ENCODE results near the gene KCNJ6. TPM values are rescaled to one million over a fixed set of nuclear protein-coding genes. Genes with fewer than 3 reads are reported as not detected.

The KCNJ6 gene
- total RNA-seq, 1 experiment from 2014 or later, result 1.2 TPM

DNA sequence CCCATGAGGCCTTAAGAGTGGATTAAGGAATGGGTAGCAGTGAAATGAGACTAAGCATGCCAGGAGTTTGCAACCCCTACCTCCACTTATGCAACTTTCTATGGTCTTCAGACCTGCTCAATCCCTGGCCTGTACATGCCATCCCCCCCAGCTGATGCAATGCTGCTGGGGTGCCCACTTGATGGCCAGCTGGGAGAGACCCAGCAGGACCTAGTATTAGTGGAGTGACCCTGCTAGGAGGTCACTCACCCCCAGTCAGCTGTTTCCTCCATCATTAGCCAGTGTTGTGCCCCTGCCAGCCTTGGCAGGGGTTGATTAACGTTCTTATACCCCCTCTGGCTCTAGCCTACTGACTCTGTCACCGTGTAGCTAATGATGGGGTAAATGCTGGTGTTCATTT lies 313.1 kb downstream of the KCNJ6 start:
- Histone ChIP-seq H3K27me3 (ENCODE audit: insufficient read depth, low read length) (no peaks in the 10 kb centered on the region), H3K4me1 (ENCODE audit: insufficient read depth, low read length) (no peaks in the 10 kb centered on the region), H4K20me1 (ENCODE audit: control insufficient read depth, insufficient read depth, insufficient read length) (no peaks in the 10 kb centered on the region), H3K14ac (ENCODE audit: insufficient read depth, low read length) (no peak overlapping the region), H4K5ac (ENCODE audit: insufficient read length, low read depth, low read length) (no peak overlapping the region), H3T11ph (ENCODE audit: low read length) (no peak overlapping the region), H3K18ac (ENCODE audit: insufficient read length, low read depth, low read length) (no peak overlapping the region), H4K8ac (replicated peaks; ENCODE audit: insufficient read length, low read depth, low read length) (no peak overlapping the region), H3K27ac (ENCODE audit: insufficient read length, low read depth, low read length) (no peak overlapping the region), H3K9me3 (ENCODE audit: control insufficient read depth, low read depth, low read length) (no peaks in the 10 kb centered on the region), H3K23ac (ENCODE audit: insufficient read length, low read depth, low read length) (no peak overlapping the region), H3K23me2 (ENCODE audit: insufficient read length, low read depth, low read length, poor library complexity, severe bottlenecking) (no peaks in the 10 kb centered on the region), H2BK15ac (ENCODE audit: low read depth, low read length) (no peak overlapping the region), H2BK5ac (ENCODE audit: insufficient read length, low read length) (no peak overlapping the region), H2BK120ac (ENCODE audit: low read depth, low read length, poor library complexity, severe bottlenecking) (no peak overlapping the region), H2BK20ac (ENCODE audit: low read depth, low read length, poor library complexity, severe bottlenecking) (no peak overlapping the region), H2BK12ac (ENCODE audit: insufficient read length, low read depth, low read length) (no peak overlapping the region), H3K4ac (ENCODE audit: low read depth, low read length) (no peak overlapping the region), H3K79me2 (ENCODE audit: insufficient read depth, low read length) (no peaks in the 10 kb centered on the region), H3K79me1 (ENCODE audit: insufficient read depth, low read depth, low read length, poor library complexity, severe bottlenecking) (no peaks in the 10 kb centered on the region), H2AK5ac (ENCODE audit: insufficient read length, low read length) (no peak overlapping the region), H3K9ac (ENCODE audit: extremely low read depth, insufficient read length, low read length) (no peak overlapping the region), H3K4me2 (ENCODE audit: insufficient read depth, insufficient read length, low read length) (no peak overlapping the region), H4K91ac (ENCODE audit: insufficient read length, low read depth, low read length) (no peak overlapping the region), H3K56ac (ENCODE audit: insufficient read length, low read depth, low read length) (no peak overlapping the region), H2AFZ (ENCODE audit: low read length) (no peak overlapping the region)
- Mint-ChIP-seq H3K9me3 (peaks cover 0 to under 1% of the 10 kb centered on the region in 2 experiments; a peak in 1 of 5 replicates), H3K27ac (no peak overlapping the region), H3K4me1 (no peaks in the 10 kb centered on the region), H3K4me3 (no peak overlapping the region), H3K36me3 (ENCODE audit: insufficient read depth in 1 of 3, low read depth in 3 of 3) (peaks cover 0 to 4% (median 0%) of the 10 kb centered on the region in 3 experiments; a peak in 3 of 7 replicates), H3K27me3 (ENCODE audit: low read depth) (peaks cover 1% of the 10 kb centered on the region; the same call in 1 of the 2 replicates)
- TF ChIP-seq CTCF (conservative IDR thresholded peaks at IDR 0.05), result no peak
- DNase-seq, result no peak
- WGBS (ENCODE audit: extremely low coverage, insufficient read length, low lambda C conversion rate), result no CpG with 5 or more reads among the region's 2 CpGs

All from H9 (cell line).